ENCODE results near the gene OLFM4. TPM values are rescaled to one million over a fixed set of nuclear protein-coding genes. Genes with fewer than 3 reads are reported as not detected.

The OLFM4 gene, protein sequence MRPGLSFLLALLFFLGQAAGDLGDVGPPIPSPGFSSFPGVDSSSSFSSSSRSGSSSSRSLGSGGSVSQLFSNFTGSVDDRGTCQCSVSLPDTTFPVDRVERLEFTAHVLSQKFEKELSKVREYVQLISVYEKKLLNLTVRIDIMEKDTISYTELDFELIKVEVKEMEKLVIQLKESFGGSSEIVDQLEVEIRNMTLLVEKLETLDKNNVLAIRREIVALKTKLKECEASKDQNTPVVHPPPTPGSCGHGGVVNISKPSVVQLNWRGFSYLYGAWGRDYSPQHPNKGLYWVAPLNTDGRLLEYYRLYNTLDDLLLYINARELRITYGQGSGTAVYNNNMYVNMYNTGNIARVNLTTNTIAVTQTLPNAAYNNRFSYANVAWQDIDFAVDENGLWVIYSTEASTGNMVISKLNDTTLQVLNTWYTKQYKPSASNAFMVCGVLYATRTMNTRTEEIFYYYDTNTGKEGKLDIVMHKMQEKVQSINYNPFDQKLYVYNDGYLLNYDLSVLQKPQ
- not detected for polyA plus RNA-seq (2012; ENCODE audit: insufficient read depth, insufficient read length)

DNA sequence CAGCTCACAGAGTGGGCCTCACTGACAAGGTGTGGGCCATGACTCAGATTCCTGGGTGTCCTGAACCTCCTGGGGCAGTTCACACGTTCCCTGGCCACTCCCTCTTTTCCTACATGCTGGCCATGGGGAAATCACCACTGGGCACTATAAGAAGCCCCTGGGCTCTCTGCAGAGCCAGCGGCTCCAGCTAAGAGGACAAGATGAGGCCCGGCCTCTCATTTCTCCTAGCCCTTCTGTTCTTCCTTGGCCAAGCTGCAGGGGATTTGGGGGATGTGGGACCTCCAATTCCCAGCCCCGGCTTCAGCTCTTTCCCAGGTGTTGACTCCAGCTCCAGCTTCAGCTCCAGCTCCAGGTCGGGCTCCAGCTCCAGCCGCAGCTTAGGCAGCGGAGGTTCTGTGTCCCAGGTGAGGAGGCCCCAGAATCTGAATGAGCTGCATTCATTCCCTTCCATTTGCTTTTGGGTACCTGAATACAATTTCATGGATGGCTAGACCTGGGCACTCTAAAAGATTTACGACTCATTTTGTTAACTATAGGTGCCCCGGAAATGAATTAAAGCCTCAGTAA lies at the start of gene OLFM4:
OLFM4 (plus strand) TSS at position 177 of the 567 bp plus-strand sequence; CDS start at position 201, 24 bp downstream.
- no peak within 1 kb of the TSS for H3K4me3 ChIP-seq (ENCODE audit: low read length)
- DNase-seq (ENCODE audit: low read depth, low spot score), result no peak

DNA sequence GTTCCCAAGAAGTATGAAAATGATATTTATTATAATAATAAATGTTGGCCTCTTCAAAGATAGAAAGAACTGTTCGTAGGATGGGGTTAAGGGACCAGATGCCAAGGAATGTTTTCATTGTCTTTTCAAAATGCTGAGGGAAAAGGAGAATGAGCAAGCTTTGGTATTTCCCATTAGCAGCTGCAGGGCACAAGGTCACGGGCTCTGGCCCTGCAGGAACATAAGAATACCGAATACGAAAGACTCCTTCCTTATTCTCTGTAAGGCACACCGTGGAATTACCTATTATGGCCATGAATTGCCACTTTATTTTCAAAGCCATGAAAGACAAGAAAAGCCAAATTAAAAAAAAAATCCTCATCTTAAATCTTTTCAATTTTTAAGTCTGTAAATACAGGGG lies 49.6 kb upstream of the OLFM4 start:
- DNase-seq (ENCODE audit: low read depth, low spot score), result no peak
- H3K4me3 ChIP-seq (ENCODE audit: low read length), result no peak overlapping the region

DNA sequence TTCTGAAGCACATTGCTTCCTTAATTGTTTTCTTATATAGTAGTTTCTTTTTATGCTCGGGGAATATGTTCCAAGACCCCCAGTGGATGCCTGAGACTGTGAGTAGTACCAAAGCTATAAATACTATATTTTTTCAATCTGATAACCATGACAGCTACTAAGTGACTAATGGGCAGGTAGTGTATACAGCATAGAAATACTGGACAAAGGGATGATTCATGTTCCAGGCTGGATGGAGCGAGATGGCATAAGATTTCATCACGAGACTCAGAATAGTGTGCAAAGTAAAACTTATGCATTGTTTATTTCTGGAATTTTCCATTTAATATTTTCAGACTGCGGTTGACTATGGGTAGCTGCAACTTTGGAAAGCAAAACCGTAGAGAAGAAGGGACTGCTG lies 47.9 kb upstream of the OLFM4 start:
- no peak for DNase-seq (ENCODE audit: low read depth, low spot score)
- H3K4me3 ChIP-seq (ENCODE audit: low read length), result no peak overlapping the region

DNA sequence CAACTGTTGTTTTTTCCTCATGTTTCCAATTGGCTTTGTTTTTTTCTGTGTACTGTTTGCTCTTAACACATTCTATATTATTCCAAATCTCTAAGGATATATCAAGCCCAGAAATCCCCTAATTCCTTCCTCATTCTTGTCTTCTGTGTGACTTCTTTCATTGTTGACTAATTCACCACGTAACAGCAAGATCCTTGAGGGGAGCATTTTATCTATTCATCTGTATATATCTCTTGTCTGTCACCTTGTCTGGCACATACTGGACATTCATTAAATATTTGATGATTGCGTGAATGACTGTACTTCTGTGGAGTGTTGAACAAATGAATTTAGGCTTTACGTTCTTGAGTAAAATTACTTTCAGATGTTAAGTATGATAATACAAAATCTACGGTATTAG lies 44.8 kb upstream of the OLFM4 start:
- H3K4me3 ChIP-seq (ENCODE audit: low read length), result no peak overlapping the region
- DNase-seq (ENCODE audit: low read depth, low spot score), result no peak

DNA sequence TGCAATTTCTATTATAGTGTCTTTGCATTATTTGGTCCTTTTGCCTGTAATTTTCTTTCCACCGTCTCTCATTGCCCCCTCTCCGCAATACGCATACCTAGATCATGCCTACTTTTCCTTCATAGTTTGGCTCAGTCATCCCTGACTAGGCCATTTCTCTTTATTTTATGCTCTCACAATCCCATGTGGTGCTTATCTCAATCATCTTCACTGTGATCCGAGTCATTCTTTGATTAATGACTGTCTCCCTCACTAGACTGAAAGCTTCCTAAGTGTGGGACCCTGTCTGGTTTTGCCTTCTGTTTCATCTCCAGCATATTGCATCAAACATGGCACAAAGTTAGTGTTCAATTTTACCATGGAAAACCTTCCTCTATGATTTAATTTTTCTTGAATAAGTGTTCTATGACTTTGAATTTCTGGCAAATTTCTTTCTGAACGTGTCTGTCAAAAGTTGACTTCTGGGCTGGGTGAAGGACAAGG lies 43.7 kb upstream of the OLFM4 start:
- no peak overlapping the region for H3K4me3 ChIP-seq (ENCODE audit: low read length)
- no peak for DNase-seq (ENCODE audit: low read depth, low spot score)

DNA sequence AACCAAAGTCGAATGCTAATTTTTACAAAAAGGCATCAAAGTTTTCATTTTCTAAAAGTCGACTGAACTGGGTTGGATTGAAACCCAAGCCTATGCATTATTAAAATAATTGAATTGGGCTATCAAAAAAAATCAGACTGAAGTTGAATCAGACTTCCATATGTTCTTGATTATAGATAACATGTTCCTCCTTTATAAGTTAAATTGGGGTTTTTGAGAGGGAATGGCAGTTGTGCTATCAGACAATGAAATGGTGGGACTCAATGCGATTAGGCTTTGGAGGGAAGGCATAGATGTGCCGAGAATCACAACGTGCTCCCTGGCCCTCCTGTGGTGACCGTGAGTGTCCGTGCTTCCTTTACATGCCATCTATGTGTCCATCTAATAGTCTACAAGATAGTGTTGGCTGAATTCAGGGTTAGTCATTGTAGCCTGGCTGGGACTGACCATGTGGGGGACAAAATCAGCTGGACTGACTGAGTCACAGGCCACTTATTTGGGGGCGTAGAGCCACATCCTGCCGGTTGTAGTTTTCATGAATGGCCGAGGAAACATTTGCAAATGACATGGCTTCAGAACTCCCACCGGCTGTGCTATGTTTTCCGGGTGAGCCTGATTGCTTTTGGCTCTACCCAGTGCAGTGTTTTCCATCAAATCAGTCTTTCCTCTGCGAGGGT lies 37.1 kb upstream of the OLFM4 start:
- no peak for DNase-seq (ENCODE audit: low read depth, low spot score)

DNA sequence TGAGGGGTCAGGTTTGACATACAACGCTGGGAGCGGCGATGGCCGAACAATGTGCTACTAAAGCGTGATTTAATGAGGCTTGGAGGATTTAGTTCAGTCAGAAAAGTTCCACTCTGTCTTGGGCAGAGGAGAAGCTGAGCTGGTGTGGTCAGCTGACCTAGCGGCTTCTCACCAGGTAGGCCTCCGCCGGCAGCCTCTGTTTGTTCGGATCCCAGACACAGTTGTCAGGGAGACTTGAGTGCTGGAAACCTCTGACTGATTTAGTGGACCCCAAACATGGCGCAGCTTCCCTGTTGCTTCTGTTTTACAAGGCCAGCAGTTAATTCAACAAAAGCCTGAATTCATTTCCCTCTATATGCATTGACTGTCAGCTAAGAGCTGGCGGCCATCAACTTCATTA lies 36.5 kb upstream of the OLFM4 start:
- no peak for DNase-seq (ENCODE audit: low read depth, low spot score)
- no peak overlapping the region for H3K4me3 ChIP-seq (ENCODE audit: low read length)

More for the DNA sequence above, 37.1 kb upstream of the OLFM4 start:
- H3K4me3 ChIP-seq (ENCODE audit: low read length), result no peak overlapping the region

DNA sequence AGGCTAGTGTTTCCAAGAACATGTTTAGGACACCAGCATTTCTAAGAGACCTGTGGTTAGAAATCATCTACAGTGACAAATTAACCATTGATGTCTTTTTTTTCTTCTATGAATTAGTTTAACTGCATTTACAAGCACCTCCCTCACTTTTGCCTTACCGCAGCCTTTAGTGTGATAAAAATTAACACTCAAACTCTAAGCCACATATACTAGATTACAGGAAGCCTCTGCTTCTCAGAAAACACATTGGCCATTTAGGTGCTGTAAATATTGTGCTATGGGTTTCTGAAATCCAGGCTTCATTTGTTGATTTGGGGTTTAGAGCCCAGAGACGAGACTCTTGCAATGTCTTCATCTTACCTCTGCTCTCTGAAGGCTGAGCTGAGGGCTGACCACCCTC lies 34.6 kb upstream of the OLFM4 start:
- H3K4me3 ChIP-seq (ENCODE audit: low read length), result no peak overlapping the region
- no peak for DNase-seq (ENCODE audit: low read depth, low spot score)

DNA sequence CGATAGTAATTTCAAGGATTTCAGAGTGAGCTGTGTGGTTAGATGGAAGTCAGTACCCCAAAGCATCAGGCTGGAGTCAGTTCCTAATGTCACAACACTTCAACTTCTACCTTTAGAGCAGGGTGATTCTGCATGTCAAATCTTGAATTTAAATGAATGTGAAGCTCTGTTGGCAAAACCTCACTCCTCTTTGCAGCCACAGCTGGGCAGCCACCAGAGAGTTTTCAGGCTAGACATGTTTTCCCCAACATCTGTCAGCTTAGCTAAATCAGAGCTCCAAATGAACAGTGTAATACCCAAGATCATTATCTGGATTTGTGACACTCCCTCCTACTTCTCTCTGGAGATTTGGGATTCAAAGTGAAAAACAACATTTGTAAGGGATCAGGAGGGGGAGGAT lies 33.7 kb upstream of the OLFM4 start:
- no peak overlapping the region for H3K4me3 ChIP-seq (ENCODE audit: low read length)
- DNase-seq (ENCODE audit: low read depth, low spot score), result no peak

DNA sequence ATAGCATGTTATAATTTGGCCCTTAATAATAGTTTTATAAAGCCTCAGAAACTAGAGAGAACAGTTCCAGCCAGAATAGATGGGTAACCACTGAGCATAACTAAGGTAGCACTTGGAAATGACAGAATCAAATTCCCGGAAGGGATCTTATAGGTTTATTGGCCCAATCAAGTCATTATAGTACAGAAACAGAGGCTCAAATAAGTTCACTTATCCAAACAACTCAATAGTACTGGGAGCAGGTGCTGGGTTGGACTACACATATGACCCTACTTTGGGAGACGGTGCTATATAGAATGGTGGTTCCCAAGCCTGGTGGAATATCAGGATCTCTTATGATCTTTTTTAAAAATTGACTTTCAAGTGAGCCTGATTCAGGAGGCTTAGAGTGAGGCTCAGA lies 32.7 kb upstream of the OLFM4 start:
- H3K4me3 ChIP-seq (ENCODE audit: low read length), result no peak overlapping the region
- DNase-seq (ENCODE audit: low read depth, low spot score), result no peak

DNA sequence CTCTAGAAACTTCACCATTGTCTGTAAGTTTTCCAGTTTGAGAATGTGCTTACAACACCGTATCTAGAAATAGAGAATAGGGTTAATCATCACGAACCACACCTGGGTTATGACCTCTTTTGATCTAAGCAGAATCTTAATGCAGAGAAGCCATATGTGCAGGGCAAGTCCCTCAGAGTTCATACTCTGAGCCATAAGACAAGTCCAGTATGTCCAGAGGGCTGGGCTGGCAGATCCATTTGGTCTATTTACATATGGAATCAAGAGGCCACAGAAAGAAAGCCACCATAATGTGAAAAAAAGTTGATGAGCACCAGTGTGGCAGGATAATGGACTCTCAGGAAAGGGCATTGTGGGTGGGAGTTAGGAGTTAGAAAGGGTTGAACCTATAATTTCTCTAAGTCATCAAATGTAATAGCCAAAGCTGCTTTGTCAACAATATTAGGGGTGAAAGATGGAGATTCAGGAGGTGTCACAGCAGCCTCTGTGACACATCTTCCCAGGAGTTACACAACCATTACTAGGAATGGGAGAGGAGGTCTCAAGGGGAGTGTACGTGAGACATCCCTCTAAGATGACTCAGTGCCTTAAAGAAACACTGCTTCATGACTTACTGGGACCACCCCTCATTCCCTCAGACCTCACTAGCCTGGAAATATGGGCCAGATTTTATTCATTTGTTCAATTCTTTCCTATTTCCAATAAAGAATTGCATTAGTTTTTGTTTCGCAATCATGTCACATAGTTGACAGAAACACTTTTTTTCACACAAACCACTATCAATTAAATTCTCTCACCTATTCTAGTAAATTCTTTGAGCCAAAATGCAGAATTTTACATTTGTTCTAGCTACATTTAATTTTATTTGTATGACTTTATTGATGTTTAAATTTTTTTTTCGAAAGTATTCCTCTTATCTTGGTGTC lies 30.4 kb upstream of the OLFM4 start:
- DNase-seq (ENCODE audit: low read depth, low spot score), result no peak
- H3K4me3 ChIP-seq (ENCODE audit: low read length), result no peak overlapping the region

DNA sequence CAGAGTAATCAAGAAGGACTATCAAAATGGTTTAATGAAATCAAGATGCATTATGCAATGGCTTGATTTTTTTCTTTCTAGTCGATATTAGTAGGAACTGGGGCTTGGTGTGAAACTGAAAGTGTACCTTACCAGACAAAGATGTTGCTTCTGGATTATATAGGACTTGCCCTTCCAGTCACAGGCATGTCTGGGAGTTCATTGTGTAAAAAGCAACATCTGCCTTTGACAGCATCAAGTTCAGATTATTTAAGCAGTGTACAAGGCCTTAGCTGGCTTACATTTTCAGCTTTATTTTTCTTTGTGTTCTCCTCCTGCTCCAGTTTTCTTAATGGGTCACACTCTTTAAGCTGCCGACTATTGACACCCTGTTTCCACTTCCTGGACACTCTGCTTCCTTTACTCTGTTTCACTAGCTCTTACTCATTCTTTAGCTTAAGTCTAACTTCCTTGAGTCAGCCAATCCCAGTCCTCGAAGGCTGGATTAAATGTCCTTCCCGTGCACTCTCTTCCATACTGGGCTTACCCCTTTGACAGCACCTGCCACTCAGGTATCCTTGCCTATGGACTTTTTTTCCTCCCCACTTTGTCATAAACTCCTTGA lies 29.4 kb upstream of the OLFM4 start:
- no peak for DNase-seq (ENCODE audit: low read depth, low spot score)
- no peak overlapping the region for H3K4me3 ChIP-seq (ENCODE audit: low read length)

DNA sequence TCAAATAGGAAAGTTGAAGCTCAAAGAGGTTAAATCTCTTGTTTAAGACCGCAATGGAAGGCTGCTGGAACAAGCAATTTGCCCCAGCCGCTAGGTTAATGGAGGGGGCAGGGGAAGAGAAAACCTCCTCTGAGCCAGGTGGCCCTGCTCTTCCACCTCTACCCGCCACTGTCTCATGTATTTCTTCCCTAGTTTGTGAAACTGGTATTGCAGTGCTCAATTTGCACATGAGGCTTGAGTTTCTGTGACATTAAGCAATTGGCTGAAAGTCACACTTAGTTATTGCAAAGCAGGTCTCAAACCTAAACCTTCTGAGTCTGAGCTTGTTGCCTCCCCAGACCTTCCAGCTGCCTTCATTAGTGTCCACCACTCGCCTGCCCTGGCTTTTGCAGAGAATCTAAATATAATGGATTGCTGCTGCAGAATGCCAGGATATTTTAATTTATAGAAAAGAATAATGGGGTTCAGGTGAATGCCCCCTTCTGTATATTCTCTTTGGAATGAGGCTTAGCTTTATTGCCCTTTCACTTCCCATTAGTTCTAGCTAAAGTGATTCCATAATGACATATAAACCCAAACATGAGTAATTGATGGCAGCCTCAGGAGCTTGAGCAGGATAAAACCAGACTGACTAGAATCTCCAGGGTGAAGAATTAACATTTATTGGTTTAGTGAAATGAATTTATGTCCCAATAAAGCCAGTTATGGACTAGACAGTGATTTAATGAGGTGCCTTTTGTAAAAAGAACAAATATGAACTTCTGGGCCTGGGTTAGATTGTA lies 27.0 kb upstream of the OLFM4 start:
- H3K4me3 ChIP-seq (ENCODE audit: low read length), result no peak overlapping the region
- no peak for DNase-seq (ENCODE audit: low read depth, low spot score)

DNA sequence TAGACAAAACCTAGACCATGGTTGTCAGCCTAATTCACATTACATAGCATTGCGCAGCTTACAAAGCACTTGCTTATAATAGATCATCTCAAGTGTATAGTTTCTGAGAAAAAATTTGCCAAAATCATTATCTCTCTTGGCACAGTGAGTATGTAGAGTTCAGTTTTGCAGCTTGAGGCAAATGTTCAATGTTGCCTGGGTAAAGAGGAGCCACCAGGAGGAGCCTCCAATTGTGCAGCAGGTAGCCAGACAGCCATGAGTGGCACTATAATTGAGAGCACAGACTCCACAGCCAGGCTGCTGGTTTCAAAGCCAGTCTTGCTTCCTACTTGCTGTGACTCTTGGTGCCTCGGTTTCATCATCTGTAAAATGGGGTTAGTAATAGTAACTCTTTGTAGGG lies 24.0 kb upstream of the OLFM4 start:
- no peak for DNase-seq (ENCODE audit: low read depth, low spot score)
- H3K4me3 ChIP-seq (ENCODE audit: low read length), result no peak overlapping the region

DNA sequence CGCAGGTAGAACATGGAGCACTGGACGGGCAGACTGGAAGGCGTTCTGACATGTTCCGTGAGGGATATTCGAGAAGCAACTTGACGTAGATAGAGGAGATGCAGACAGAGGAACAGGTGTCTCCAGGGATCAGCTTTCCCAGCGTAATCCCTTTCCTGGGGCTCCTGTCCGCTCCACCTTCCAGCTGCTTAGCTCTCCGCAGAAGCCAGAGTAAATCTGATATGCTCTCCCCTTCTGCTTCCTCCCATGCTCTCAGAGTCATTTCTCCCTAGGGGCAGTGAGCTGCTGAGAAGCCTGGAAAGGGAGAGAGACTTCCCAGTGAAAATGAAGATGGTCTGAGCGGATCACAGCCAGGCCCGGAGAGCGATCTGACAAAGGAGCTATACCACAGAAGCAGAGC lies 23.0 kb upstream of the OLFM4 start:
- no peak overlapping the region for H3K4me3 ChIP-seq (ENCODE audit: low read length)
- no peak for DNase-seq (ENCODE audit: low read depth, low spot score)

DNA sequence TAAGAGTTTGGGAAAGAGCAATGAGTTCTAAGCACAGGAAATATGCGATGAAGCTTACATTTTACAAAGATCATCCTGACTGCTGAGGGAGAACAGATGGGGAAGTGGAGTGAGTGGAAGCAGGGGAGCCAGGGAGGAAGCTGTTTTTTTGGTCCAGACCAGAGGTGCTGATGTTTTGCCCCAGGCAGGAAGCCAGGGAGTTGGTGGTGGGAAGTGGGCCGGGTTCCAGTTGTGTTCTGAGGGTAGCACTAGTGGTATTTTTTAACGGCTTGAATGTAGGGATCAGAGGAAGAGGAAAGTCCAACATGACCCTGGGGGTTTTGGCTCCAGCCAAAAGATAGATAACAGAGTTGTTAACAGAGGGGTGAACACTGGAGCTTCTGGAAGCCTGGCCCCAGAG lies 20.7 kb upstream of the OLFM4 start:
- DNase-seq (ENCODE audit: low read depth, low spot score), result no peak
- no peak overlapping the region for H3K4me3 ChIP-seq (ENCODE audit: low read length)

DNA sequence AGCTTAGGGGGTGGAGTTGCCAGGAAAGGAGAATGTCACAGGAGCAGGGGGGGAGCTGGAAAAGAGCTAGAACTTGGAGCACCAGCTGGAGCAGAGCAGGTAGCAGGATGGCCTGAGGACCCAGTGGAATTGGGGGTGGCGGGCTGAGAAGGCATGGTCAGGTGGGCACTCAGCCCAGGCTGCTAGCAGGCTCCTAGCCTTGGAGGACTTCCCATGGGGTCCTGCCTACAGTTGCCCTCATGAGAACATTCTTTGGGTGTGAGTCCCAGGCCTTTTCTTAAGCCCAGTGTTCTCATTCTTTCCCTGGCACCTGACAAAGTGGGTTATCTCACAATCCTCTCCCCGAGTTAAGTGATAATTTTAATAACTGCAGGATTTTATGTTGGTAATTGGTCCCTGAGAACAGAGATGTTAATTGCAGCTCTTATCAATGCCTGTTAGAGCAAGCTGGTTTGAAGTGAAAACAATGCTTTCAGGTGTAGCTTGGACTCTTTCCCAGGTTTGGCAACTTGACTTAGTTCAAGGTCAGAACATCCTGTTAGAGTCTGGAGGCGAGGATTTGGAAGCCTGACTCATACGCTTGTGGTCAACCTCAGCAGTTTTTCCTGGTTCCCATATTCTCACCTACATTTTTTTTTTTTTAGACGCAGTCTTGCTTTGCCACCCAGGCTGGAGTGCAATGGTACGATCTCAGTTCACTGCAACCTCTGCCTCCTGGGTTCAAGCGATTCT lies 18.1 kb upstream of the OLFM4 start:
- DNase-seq (ENCODE audit: low read depth, low spot score), result no peak
- no peak overlapping the region for H3K4me3 ChIP-seq (ENCODE audit: low read length)
